HCT116 (cell line): ENCODE results near the gene KRTCAP2.

Experiments
- ATF3 ChIP-seq: IDR thresholded peaks from 2 replicates; pipeline ENCODE4 v1.6.1; 2012
- CTCF ChIP-seq, 3 experiments: fragments of 200-600 bp in 1 of 3; sonication (generic) in 1 of 3; IDR thresholded peaks in 2 of 3; conservative IDR thresholded peaks in 1 of 3; 2 replicates each; pipeline ENCODE4 v1.5.1; 2012 to 2017; ENCODE audit warnings: low read depth in 2 of 3, low read length in 2 of 3, antibody characterized with exemption in 1 of 3, borderline replicate concordance in 1 of 3, control low read depth in 1 of 3, mild to moderate bottlenecking in 1 of 3, mixed read lengths in 1 of 3, mixed run types in 1 of 3, moderate library complexity in 1 of 3; ENCODE audit not compliant: insufficient read depth in 1 of 3
- EZH2 ChIP-seq: fragments of 200-600 bp; sonication (generic); IDR thresholded peaks from 2 replicates; pipeline ENCODE4 v1.6.1; 2017; ENCODE audit warnings: antibody characterized with exemption, mixed run types
- POLR2A ChIP-seq: IDR thresholded peaks from 2 replicates; pipeline ENCODE4 v1.7.0; 2011; ENCODE audit warnings: borderline replicate concordance; ENCODE audit not compliant: insufficient read depth, insufficient read length; ENCODE audit errors: extremely low read depth
- RAD21 ChIP-seq: IDR thresholded peaks from 2 replicates; pipeline ENCODE4 v1.6.1; 2012; ENCODE audit warnings: low read depth, mild to moderate bottlenecking
- REST ChIP-seq: IDR thresholded peaks from 2 replicates; pipeline ENCODE4 v1.6.1; 2012; ENCODE audit warnings: low read depth

- TF ChIP-seq POLR2A (peak; percentile 77), CTCF (IDR thresholded peaks at IDR 0.05 in 2 of 3, conservative IDR thresholded peaks at IDR 0.05 in 1 of 3; ENCODE audit: borderline replicate concordance in 1 of 3, insufficient read depth in 1 of 3, low read depth in 2 of 3, low read length in 2 of 3) (0 out of 6 replicates have a peak, but pooled peaks of 1 of the 3 experiments have one; percentile 13), RAD21 (no peak), ATF3 (no peak), EZH2 (no peak), REST (no peak)
Observed at GRCh38 chr1:155135415-155136028, 37.6 kb downstream of the KRTCAP2 start, which contains the start of gene SLC50A1.
